ENCODE results near the gene NID2.
A peak's percentile ranks its signal among the peaks of the same experiment; 100 is the strongest.

NID2 gene

GRCh38 chr14:52052288-52052943, 16.4 kb downstream of the NID2 start:
- DNase-seq = no peak

- no peak for DNase-seq
These were observed 17.0 kb downstream of the NID2 start for GRCh38 chr14:52051871-52052270.

GRCh38 chr14:52051251-52051650, 17.6 kb downstream of the NID2 start:
- no peak for DNase-seq

- no peak for DNase-seq
These were observed 18.9 kb downstream of the NID2 start for GRCh38 chr14:52049721-52050588.

GRCh38 chr14:52049271-52049670, 19.6 kb downstream of the NID2 start:
- DNase-seq = no peak

GRCh38 chr14:52048641-52049204, 20.1 kb downstream of the NID2 start:
- DNase-seq = no peak

GRCh38 chr14:52048116-52048515, 20.7 kb downstream of the NID2 start:
- DNase-seq = no peak

- DNase-seq = no peak
These were observed 22.4 kb downstream of the NID2 start for GRCh38 chr14:52046376-52046917.

- DNase-seq = no peak
These were observed 23.9 kb downstream of the NID2 start for GRCh38 chr14:52044791-52045522.

- no peak for DNase-seq
These were observed 25.2 kb downstream of the NID2 start for GRCh38 chr14:52043690-52044089.

- DNase-seq = no peak
These were observed 26.2 kb downstream of the NID2 start for GRCh38 chr14:52042371-52043289.

- DNase-seq = no peak
These were observed 28.3 kb downstream of the NID2 start for GRCh38 chr14:52040598-52040997.

- DNase-seq = no peak
These were observed 29.6 kb downstream of the NID2 start for GRCh38 chr14:52039124-52039815.

GRCh38 chr14:52033101-52033642, 35.7 kb downstream of the NID2 start:
- DNase-seq = no peak

GRCh38 chr14:52032204-52032801, 36.6 kb downstream of the NID2 start:
- DNase-seq = no peak

- no peak for DNase-seq
These were observed 37.1 kb downstream of the NID2 start for GRCh38 chr14:52031781-52032180.

GRCh38 chr14:52029881-52030280, 39.0 kb downstream of the NID2 start:
- no peak for DNase-seq

- DNase-seq = peak; percentile 40
These were observed 42.0 kb downstream of the NID2 start for GRCh38 chr14:52026901-52027300.

GRCh38 chr14:52026017-52026660, 42.7 kb downstream of the NID2 start:
- peak; percentile 10 for DNase-seq

GRCh38 chr14:52025310-52025709, 43.5 kb downstream of the NID2 start:
- DNase-seq = no peak

Measured in midbrain (tissue), 1 donor.